T-cell (primary cell): ENCODE measurements around the gene NDUFS1. TPM values are rescaled to one million over a fixed set of nuclear protein-coding genes. Genes with fewer than 3 reads are reported as not detected.

Experiments
- ATAC-seq, 4 experiments: fragments of 200-7000 bp in 3 of 4; fragments of 150-1000 bp in 1 of 4; cut with Tn5 transposase; replicated peaks in 1 of 4; 1 replicate in 3 of 4; 2 replicates in 1 of 4; pipeline ENCODE4 v1.10.0; 2021; ENCODE audit warnings: moderate library complexity in 3 of 4, mild to moderate bottlenecking in 2 of 4, moderate number of reproducible peaks in 1 of 4
- CTCF ChIA-PET, 2 donors: fragments of 300-600 bp; sonication (Branson Sonifier 250); formaldehyde crosslinking; loops; one replicate each; lab custom pipeline; 2022; ENCODE audit warnings: antibody characterized with exemption in 2 of 2; lab: Charles Lee
- POLR2A ChIA-PET, 2 donors: fragments of 300-600 bp; sonication (Branson Sonifier 250); formaldehyde crosslinking; loops; one replicate each; lab custom pipeline; 2022; ENCODE audit warnings: antibody characterized with exemption in 2 of 2; lab: Charles Lee
- DNase-seq, 35 experiments: peaks; one replicate each; pipeline versions ENCODE4 v3.0.0 to v3.0.0-alpha.2; 2013 to 2023
- H3K27ac ChIP-seq: one replicate; pipeline ENCODE4 v1.5.1; 2013; ENCODE audit warnings: low read length
- H3K27me3 ChIP-seq, 2 experiments: replicated peaks in 1 of 2; 1 replicate in 1 of 2; 2 replicates in 1 of 2; pipeline versions ENCODE4 v1.6.1 to v1.7.0; 2013; ENCODE audit warnings: low read length in 1 of 2, mixed read lengths in 1 of 2; ENCODE audit not compliant: control insufficient read depth in 2 of 2, insufficient read depth in 2 of 2; ENCODE audit errors: extremely low read depth in 1 of 2
- H3K36me3 ChIP-seq, 2 donors: 1 replicate in 1 of 2; 2 replicates in 1 of 2; pipeline versions ENCODE4 v1.6.1 to v1.7.0; 2013; ENCODE audit warnings: low read length in 1 of 2; ENCODE audit not compliant: control insufficient read depth in 2 of 2, insufficient read depth in 1 of 2; ENCODE audit errors: extremely low read depth in 1 of 2
- H3K4me1 ChIP-seq, 2 experiments: 1 replicate in 1 of 2; 2 replicates in 1 of 2; pipeline versions ENCODE4 v1.6.1 to v1.7.0; 2013; ENCODE audit warnings: low read length in 2 of 2, mixed read lengths in 1 of 2; ENCODE audit not compliant: insufficient read depth in 2 of 2, control insufficient read depth in 1 of 2; ENCODE audit errors: extremely low read depth in 1 of 2
- H3K4me3 ChIP-seq, 2 donors: 1 replicate in 1 of 2; 2 replicates in 1 of 2; pipeline versions ENCODE4 v1.5.1 to v1.7.0; 2013; ENCODE audit warnings: mild to moderate bottlenecking in 2 of 2, low read length in 1 of 2, moderate library complexity in 1 of 2; ENCODE audit not compliant: control insufficient read depth in 1 of 2; ENCODE audit errors: extremely low read depth in 1 of 2
- H3K9me3 ChIP-seq: 2 replicates; pipeline ENCODE4 v1.7.0; 2013
- H3K27ac Mint-ChIP-seq, 2 donors: one replicate each; pipeline ENCODE4 v1.8.0; 2020 to 2021; ENCODE audit warnings: mild to moderate bottlenecking in 2 of 2, mixed read lengths in 2 of 2
- H3K27me3 Mint-ChIP-seq, 2 donors: one replicate each; pipeline ENCODE4 v1.8.0; 2021 to 2022; ENCODE audit warnings: mixed read lengths in 2 of 2
- H3K36me3 Mint-ChIP-seq: one replicate; pipeline ENCODE4 v1.8.0; 2021; ENCODE audit warnings: mixed read lengths
- H3K4me1 Mint-ChIP-seq, 3 donors: one replicate each; pipeline ENCODE4 v1.8.0; 2020 to 2022; ENCODE audit warnings: mixed read lengths in 3 of 3, mild to moderate bottlenecking in 1 of 3
- H3K4me3 Mint-ChIP-seq, 3 donors: one replicate each; pipeline ENCODE4 v1.8.0; 2020 to 2022; ENCODE audit warnings: mild to moderate bottlenecking in 3 of 3, mixed read lengths in 3 of 3, moderate library complexity in 3 of 3
- H3K9me3 Mint-ChIP-seq, 3 donors: one replicate each; pipeline ENCODE4 v1.8.0; 2020 to 2022; ENCODE audit warnings: mixed read lengths in 3 of 3
- WGBS: methylation state at CpG from one replicate; pipeline ENCODE4 v1.1.5; 2013; ENCODE audit warnings: missing lambda C conversion rate; ENCODE audit not compliant: insufficient coverage; 5-methylcytosine and 5-hydroxymethylcytosine counted together
- total RNA-seq, 35 experiments: library from RNA in 6 of 35; stranded (reverse) in 6 of 35; fragments of 120-200 nt in 1 of 35; gene quantifications; one replicate each; pipeline versions ENCODE4 v1.2.1 to v1.2.4 and lab custom pipeline; 2013 to 2026

Gene NDUFS1
- total RNA-seq, 5 donors from 2014 or later (not counting 1 experiment from before 2014, with no cell fraction given): 42.1 to 58.1 (median 51.4) TPM

- Mint-ChIP-seq H3K27me3 (no peaks in the 10 kb centered on the region), H3K4me1 (peaks cover 52 to 64% (median 64%) of the 10 kb centered on the region in 3 donors), H3K4me3 (peak overlapping the region; percentile 96 to 99 (median 97)), H3K9me3 (no peaks in the 10 kb centered on the region), H3K36me3 (no peaks in the 10 kb centered on the region), H3K27ac (peak overlapping the region; percentile 99)
- Histone ChIP-seq H3K36me3 (no peaks in the 10 kb centered on the region), H3K27me3 (no peaks in the 10 kb centered on the region), H3K4me3 (peak overlapping the region; percentile 89 to 93), H3K9me3 (no peaks in the 10 kb centered on the region), H3K27ac (peak overlapping the region; percentile 79), H3K4me1 (peaks cover 18 to 25% of the 10 kb centered on the region in 2 experiments)
- 0% methylated on average over 5 of the region's 10 CpGs for WGBS
- ATAC-seq (no peak), DNase-seq (peak in 9 of 35 experiments; percentile 6 to 28 (median 15))
- POLR2A ChIA-PET: interaction anchor here (0.5 to 0.7 kb wide), 4 partner anchors 25 to 1430 kb away, joined by 3 to 8 read pairs (median 4); partner anchors contain the start of genes EEF1B2 (in 1 of the 2), NDUFS1 (in 1 of the 2) and ZDBF2 (in 1 of the 2)
- CTCF ChIA-PET: interaction anchor here (0.6 kb wide), 2 partner anchors 69 to 100 kb away, joined by 3 to 4 read pairs; no protein-coding TSS in a partner anchor
These were observed 74.8 kb downstream of the NDUFS1 start for GRCh38 chr2:206084439-206084869.

- Mint-ChIP-seq H3K27me3 (no peaks in the 10 kb centered on the region), H3K9me3 (no peaks in the 10 kb centered on the region), H3K36me3 (no peaks in the 10 kb centered on the region), H3K4me1 (peaks cover 57 to 64% (median 63%) of the 10 kb centered on the region in 3 donors), H3K4me3 (peak overlapping the region; percentile 96 to 99 (median 97)), H3K27ac (peak overlapping the region; percentile 99)
- no peak for ATAC-seq
- H3K4me1 ChIP-seq: peaks cover 18 to 25% of the 10 kb centered on the region in 2 experiments
- ChIA-PET CTCF (interaction anchor here (0.6 to 0.7 kb wide), 7 partner anchors 32 to 1315 kb away, joined by 3 to 12 read pairs (median 4); no protein-coding TSS in a partner anchor), POLR2A (interaction anchor here (0.6 to 1.0 kb wide), 9 partner anchors 22 to 1736 kb away, joined by 3 to 14 read pairs (median 5); partner anchors contain the start of genes EEF1B2 (in 1 of the 2), FASTKD2 (in 1 of the 2), MDH1B (in 1 of the 2) and NDUFS1 (in 1 of the 2))
- no peaks in the 10 kb centered on the region for H3K27me3 ChIP-seq
- peak overlapping the region; percentile 79 for H3K27ac ChIP-seq
- H3K36me3 ChIP-seq: no peaks in the 10 kb centered on the region
- peak overlapping the region; percentile 89 to 93 for H3K4me3 ChIP-seq
- 0% methylated on average over 5 of the region's 14 CpGs for WGBS
- DNase-seq: peak in 7 of 35 experiments; percentile 6 to 48 (median 11)
- H3K9me3 ChIP-seq: no peaks in the 10 kb centered on the region
These were observed 75.4 kb downstream of the NDUFS1 start for GRCh38 chr2:206083602-206084438.

- H3K9me3 Mint-ChIP-seq: no peaks in the 10 kb centered on the region
- no peak overlapping the region for H3K27ac Mint-ChIP-seq
These were observed 76.9 kb downstream of the NDUFS1 start for GRCh38 chr2:206082298-206082843.

GRCh38 chr2:206080927-206081326 is 78.3 kb downstream of the NDUFS1 start:
- Mint-ChIP-seq H3K27ac (no peak overlapping the region), H3K4me1 (peaks cover 58 to 61% (median 60%) of the 10 kb centered on the region in 3 donors), H3K9me3 (no peaks in the 10 kb centered on the region), H3K36me3 (peaks cover 3% of the 10 kb centered on the region), H3K27me3 (no peaks in the 10 kb centered on the region), H3K4me3 (no peak overlapping the region)
- DNase-seq: no peak
- WGBS: 86% methylated on average over 1 of the region's 4 CpGs
- ATAC-seq: no peak
- no peaks in the 10 kb centered on the region for H3K9me3 ChIP-seq
- no peak overlapping the region for H3K27ac ChIP-seq
- no peak overlapping the region for H3K4me3 ChIP-seq
- H3K36me3 ChIP-seq: no peaks in the 10 kb centered on the region
- H3K27me3 ChIP-seq: no peaks in the 10 kb centered on the region
- ChIA-PET POLR2A (no interaction called here), CTCF (no interaction called here)
- H3K4me1 ChIP-seq: peaks cover 10 to 13% of the 10 kb centered on the region in 2 experiments

More at GRCh38 chr2:206082298-206082843, 76.9 kb downstream of the NDUFS1 start:
- peaks cover 13 to 18% of the 10 kb centered on the region in 2 experiments for H3K4me1 ChIP-seq
- ChIA-PET POLR2A (interaction anchor here (0.6 to 1.0 kb wide), 3 partner anchors 21 to 1486 kb away, joined by 3 read pairs; no protein-coding TSS in a partner anchor), CTCF (no interaction called here)
- peak in 1 of 35 experiments; percentile 5 for DNase-seq
- H3K9me3 ChIP-seq: no peaks in the 10 kb centered on the region
- ATAC-seq: no peak
- no peaks in the 10 kb centered on the region for H3K27me3 ChIP-seq
- no peak overlapping the region for H3K4me3 ChIP-seq
- Mint-ChIP-seq H3K36me3 (peaks cover 3% of the 10 kb centered on the region), H3K4me1 (peaks cover 62 to 64% (median 64%) of the 10 kb centered on the region in 3 donors), H3K4me3 (peak overlapping the region in 1 of 3 donors; percentile 40), H3K27me3 (no peaks in the 10 kb centered on the region)
- no peak overlapping the region for H3K27ac ChIP-seq
- no peaks in the 10 kb centered on the region for H3K36me3 ChIP-seq
- WGBS: no CpG with 5 or more reads among the region's 4 CpGs

GRCh38 chr2:206079699-206080465 is 79.4 kb downstream of the NDUFS1 start:
- Histone ChIP-seq H3K27ac (no peak overlapping the region), H3K4me1 (peaks cover 10 to 16% of the 10 kb centered on the region in 2 experiments), H3K36me3 (no peaks in the 10 kb centered on the region), H3K4me3 (no peak overlapping the region), H3K27me3 (no peaks in the 10 kb centered on the region), H3K9me3 (no peaks in the 10 kb centered on the region)
- H3K4me3 Mint-ChIP-seq: peak overlapping the region in 1 of 3 donors; percentile 5
- peaks cover 3% of the 10 kb centered on the region for H3K36me3 Mint-ChIP-seq
- POLR2A ChIA-PET: no interaction called here
- H3K9me3 Mint-ChIP-seq: no peaks in the 10 kb centered on the region
- peak overlapping the region in 1 of 2 donors; percentile 22 for H3K27ac Mint-ChIP-seq
- no peaks in the 10 kb centered on the region for H3K27me3 Mint-ChIP-seq
- 98% methylated on average over 9 of the region's 9 CpGs for WGBS
- no peak for ATAC-seq
- CTCF ChIA-PET: no interaction called here
- no peak for DNase-seq
- peaks cover 61 to 65% (median 64%) of the 10 kb centered on the region in 3 donors for H3K4me1 Mint-ChIP-seq
